GM21528 (cell line): ENCODE measurements around the gene NEIL3.

Experiments used
- ATAC-seq: cut with Tn5 transposase; IDR thresholded peaks from one replicate; pipeline ENCODE4 v1.9.1; 2021; ENCODE audit warnings: mild to moderate bottlenecking, moderate library complexity; ENCODE audit not compliant: unreplicated experiment, low FRiP score

Gene NEIL3

GRCh38 chr4:177356921-177357320 is 47.2 kb downstream of the NEIL3 start:
- ATAC-seq = no peak

DNA sequence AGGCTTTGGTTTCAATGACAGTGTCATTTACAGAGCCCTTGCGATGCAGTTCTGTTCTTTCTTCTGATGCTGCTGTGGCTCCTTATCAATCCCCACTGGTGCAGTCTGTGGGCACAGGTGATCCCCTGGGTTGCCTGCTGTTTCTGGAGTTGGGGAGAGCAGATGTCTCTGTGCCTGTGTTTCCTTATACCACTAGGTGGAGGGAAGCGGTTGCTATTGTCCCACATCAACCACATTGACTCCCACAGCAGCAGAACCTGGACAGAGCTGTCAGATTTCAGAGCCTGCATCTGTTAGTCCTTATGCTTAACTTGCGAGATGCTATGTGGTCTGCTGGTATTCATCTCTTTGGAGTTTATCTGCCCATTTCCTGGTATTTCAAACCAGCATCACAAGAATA is 57.7 kb downstream of the NEIL3 start:
- ATAC-seq = no peak

- no peak for ATAC-seq
Observed at GRCh38 chr4:177369372-177369771, 59.7 kb downstream of the NEIL3 start.

- no peak for ATAC-seq
Observed at GRCh38 chr4:177371461-177371860, 61.8 kb downstream of the NEIL3 start.

GRCh38 chr4:177374966-177375365 is 65.3 kb downstream of the NEIL3 start:
- ATAC-seq = no peak

GRCh38 chr4:177375372-177375771 is 65.7 kb downstream of the NEIL3 start:
- ATAC-seq = no peak

GRCh38 chr4:177376024-177376423 is 66.3 kb downstream of the NEIL3 start:
- ATAC-seq = no peak

DNA sequence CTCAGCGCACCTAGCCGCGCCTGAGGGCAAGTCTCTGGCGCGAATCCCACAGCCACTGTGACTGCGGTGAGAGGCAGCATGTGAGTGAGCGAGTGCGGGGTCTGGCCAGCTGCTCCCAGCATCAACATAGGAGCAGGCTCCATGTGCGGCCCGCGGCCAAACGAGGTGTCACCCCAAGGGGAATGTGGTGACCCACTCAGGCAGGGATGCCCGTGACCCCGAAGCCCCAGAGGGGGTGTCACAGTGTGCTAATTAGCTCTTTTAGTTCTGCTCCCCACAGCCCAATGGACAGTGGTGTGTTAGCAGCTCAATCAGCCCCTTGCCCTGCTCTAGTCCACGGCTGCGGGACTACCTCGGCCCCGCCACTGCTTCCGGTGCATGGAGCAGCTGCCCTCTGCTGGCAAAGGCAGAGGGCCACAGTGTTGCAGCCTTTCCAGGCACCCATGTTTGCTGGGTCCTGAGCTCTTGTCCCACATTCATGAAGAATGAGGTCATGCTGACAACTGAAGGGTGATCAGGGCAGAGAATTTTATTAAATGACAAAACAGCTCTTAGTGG is 71.1 kb downstream of the NEIL3 start:
- ATAC-seq = no peak

DNA sequence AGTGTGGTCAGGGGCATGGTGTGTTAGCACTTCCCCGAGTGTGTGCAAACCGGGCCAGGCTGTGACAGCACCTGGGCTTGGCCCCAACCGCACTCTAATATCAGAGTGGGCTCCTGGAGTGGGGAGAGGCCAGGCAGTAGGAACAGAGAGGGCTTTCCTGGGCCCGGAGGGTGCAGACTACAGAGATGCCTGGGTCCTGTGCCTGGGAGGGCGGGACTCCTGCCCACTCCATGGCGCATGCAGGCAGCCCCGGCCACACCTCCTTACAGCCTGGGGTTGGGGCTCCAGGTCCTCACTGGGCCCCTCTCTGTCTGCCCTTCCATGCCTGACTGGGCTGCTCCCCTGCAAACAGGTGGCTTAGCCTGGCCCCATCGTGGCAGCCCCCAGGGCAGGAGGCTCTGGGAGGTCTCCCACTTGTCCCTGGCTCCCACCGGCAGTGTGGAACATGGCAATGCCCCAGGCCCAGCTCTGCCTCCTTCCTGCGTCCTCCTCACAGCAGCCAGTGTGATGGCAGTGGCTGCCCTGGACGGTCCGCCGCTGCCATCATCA is 72.2 kb downstream of the NEIL3 start:
- no peak for ATAC-seq

- no peak for ATAC-seq
Observed at GRCh38 chr4:177384856-177385397, 75.3 kb downstream of the NEIL3 start.

DNA sequence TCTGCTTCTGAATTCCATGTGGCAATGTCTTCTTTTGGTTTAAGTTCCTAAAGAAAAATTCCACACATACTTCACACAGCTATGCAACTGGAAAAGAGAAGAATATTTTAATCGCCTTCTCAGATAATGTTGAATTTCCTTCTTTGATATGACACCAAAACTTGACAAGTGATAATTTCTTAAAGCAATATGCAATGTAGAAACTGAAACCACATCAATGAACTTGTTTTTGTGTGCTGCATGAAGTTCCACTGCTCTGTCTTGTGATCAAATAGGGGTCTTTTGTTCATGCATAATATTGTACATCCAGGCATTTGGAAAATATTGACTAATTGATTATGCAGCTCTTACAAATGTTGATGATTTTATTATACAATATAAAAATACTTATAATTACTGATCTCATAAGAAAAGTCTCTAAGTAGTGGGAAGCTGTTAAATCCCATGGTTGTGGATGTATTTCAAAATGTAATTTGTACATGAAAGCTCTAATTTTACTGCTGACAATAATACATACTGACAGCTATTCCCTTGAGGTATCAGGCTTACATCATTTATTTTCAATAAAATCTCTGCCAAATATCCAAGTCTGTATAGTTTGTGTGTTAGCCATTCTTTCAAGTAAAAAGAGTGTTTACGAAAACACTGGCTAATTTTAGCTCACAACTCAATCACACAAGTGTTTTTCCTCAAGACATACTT is 76.1 kb downstream of the NEIL3 start:
- ATAC-seq = no peak

DNA sequence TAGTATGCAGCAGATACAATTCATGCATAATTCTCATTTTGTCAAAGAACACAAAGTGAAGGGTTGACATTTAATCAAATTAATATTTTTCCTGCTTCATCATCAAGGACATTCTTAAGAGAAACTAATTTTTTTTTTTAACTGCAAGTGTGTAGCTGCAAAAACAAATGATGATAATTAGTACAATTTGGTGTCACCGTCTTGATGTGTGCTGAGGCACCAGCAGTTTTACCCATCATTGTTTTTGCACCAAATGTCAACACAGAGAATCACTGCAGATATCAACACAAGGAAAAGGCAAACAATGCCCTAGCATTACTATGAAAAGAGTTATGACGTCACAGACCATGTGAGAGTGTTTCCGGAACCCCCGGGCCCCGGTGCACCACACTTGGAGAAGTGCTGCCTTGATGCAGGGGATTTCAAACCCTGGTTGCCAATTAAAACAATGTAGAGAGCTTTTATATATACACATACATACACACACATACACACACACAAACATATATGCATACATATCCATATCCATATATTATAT is 76.7 kb downstream of the NEIL3 start:
- no peak for ATAC-seq

DNA sequence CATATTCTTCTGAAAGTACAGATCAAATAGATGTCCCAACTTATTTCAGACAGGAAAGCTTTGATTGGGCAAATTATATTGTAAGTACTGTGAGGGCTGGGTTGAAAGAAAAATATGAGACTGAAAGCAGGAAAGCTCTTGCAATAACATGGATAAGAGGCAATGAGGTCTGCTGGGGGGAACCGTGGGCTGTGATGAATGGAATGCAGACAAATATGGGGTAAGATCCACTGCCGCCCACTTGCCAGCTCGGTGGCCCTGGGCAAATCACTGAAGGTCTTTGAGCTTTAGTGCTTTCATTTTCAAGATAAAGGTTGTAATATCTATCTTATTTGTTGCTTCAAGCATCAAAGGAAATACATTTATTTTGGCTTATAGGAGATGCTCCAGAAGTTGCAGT is 81.6 kb downstream of the NEIL3 start:
- no peak for ATAC-seq

- ATAC-seq = no peak
Observed at GRCh38 chr4:177391953-177392352, 82.3 kb downstream of the NEIL3 start.

DNA sequence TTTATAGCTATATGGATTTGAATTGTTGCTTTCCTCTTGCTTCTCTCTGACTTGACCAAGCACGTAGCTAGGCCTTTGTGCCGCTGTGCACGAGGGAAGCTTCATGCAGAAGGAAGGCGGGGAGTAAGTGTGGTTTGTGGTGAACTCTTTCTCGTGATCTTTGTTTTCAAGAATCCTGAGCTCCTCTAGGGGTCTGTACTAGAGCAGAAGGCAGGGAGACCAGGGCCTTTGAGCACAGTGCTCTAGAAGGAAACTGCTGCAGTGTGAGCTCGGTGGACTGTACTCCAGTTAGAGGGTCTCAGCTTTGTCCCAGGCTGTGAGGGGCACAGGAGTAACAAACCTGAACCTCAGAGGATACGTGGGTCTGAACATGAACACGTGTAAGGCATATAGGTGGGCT is 83.6 kb downstream of the NEIL3 start:
- ATAC-seq = no peak

DNA sequence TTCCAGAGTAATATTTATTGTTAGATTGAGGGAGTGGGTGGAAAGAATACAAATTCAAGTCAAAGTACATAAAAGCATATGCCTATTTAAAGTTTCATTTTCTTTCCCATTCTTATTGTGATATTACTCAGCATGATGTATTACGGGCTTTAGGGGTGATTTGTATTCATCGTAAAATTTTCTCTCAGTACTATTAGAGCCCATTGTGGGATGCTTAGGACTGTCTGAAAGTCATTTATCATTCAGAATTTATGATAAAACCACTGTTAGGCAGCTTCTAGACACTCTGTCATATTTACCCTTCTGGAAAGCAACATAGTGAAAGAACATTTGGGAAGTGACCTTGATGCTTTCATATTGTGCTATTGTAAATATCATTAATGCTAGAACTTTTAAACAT is 86.7 kb downstream of the NEIL3 start:
- no peak for ATAC-seq

- ATAC-seq = no peak
Observed at GRCh38 chr4:177400030-177400429, 90.4 kb downstream of the NEIL3 start.

DNA sequence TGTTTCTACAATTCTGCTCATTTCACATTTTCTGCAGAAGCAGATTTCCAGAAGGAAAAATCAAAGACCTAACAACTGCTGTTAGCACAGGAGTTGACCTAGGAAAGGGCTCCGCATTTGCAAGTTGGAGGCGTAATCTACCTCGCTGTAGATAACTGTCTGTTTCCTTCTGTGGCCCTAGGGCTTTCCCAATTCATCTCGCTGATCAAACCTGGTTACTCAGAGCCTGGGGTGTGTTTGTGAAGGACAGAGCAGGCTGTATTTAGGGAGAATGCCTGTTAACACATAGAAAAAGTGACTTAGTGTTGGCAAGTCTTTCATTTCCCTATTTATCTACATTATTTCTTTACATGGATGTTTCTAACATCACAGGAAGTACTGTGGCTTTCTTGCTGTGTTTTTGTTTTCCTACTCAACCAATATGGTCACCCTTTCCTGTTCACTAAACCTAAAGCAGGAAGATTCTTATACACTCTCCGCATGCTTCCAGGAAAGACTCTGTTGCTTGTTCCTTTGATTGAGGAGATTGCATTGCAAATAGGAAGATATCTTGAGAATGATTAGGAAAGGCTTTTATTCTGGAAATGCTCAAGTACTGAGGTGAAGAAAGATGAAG is 92.1 kb downstream of the NEIL3 start:
- no peak for ATAC-seq

GRCh38 chr4:177403746-177404145 is 94.1 kb downstream of the NEIL3 start:
- no peak for ATAC-seq

DNA sequence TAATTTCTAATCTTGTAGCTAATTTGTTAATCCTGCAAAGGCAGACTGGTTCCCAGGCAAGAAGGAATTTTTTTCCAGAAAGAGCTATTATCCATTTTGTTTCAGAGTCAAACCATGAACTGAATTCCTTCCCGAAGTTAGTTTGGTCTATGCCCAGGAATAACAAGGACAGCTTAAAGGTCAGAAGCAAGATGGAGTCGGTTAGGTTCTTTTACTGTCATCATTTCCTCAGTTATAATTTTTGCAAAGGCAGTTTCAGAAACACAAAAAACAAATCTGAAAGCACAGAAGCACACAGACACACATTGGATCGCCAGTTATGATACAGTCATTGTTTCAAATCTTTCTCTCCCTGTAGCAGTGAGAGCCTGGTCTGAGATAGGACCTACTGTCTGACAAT is 94.7 kb downstream of the NEIL3 start:
- ATAC-seq = no peak

DNA sequence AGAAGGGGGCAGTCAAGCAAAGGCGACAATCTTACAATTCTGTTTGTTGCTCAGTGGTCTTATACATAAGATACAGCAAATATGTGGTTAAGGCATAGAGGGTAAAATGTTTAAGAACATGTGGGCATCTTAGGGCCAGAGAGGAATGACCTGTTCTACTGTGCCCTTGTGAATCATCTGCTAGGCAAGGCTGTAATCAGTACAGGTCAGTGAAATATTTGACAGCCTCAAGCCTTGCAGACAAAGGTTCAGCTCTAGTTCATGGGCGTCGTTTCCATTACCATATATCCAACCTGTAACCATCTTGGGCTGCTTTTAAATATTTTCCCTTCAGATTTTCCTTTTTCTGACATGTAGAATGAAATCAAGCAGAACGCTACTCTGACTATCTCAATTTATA is 95.3 kb downstream of the NEIL3 start:
- no peak for ATAC-seq
